GM23248 (cell line): ENCODE measurements around the gene NSD1.

Source experiments
- EZH2 ChIP-seq: fragments of 200-600 bp; sonication (generic); IDR thresholded peaks from 2 replicates; pipeline ENCODE4 v1.6.1; 2018; ENCODE audit warnings: antibody characterized with exemption, mild to moderate bottlenecking; ENCODE audit not compliant: insufficient read depth, poor library complexity, severe bottlenecking
- EZH2phosphoT487 ChIP-seq: fragments of 200-600 bp; sonication (generic); IDR thresholded peaks from 2 replicates; pipeline ENCODE4 v1.6.1; 2018; ENCODE audit warnings: antibody characterized with exemption, moderate library complexity, mild to moderate bottlenecking, low read depth; ENCODE audit not compliant: insufficient read depth

GRCh38 chr5:177195307-177195952, 61.9 kb downstream of the NSD1 start:
- TF ChIP-seq EZH2: no peak
- TF ChIP-seq EZH2phosphoT487: no peak
